OCI-LY1 (cell line): ENCODE results near the gene GNRHR.

Experiments used
- H2AFZ ChIP-seq: fragments of 200-600 bp; sonication (generic), shearing (Covaris generic); 2 replicates; pipeline ENCODE4 v1.6.0; 2014; ENCODE audit warnings: antibody characterized with exemption, mild to moderate bottlenecking, low read length
- H3F3A ChIP-seq: fragments of 200-600 bp; sonication (generic), shearing (Covaris generic); 2 replicates; pipeline ENCODE4 v1.6.0; 2014; ENCODE audit warnings: mild to moderate bottlenecking, antibody characterized with exemption, low read length, moderate library complexity; ENCODE audit not compliant: insufficient read depth
- H3K27ac ChIP-seq: fragments of 200-600 bp; sonication (generic); 2 replicates; pipeline ENCODE4 v1.5.1; 2014; ENCODE audit warnings: low read length, mixed run types, mild to moderate bottlenecking, low read depth; ENCODE audit not compliant: poor library complexity, severe bottlenecking
- H3K27me3 ChIP-seq: fragments of 200-600 bp; sonication (generic); 2 replicates; pipeline ENCODE4 v1.6.0; 2014; ENCODE audit warnings: antibody characterized with exemption, mild to moderate bottlenecking, low read length, moderate library complexity; ENCODE audit not compliant: insufficient read depth
- H3K36me3 ChIP-seq: fragments of 200-600 bp; sonication (generic); 2 replicates; pipeline ENCODE4 v1.6.1; 2014; ENCODE audit warnings: mild to moderate bottlenecking, antibody characterized with exemption, low read length, moderate library complexity, mixed read lengths; ENCODE audit not compliant: insufficient read depth
- H3K4me1 ChIP-seq: fragments of 200-600 bp; sonication (generic); 2 replicates; pipeline ENCODE4 v1.5.1; 2014; ENCODE audit warnings: mild to moderate bottlenecking, low read length, moderate library complexity; ENCODE audit not compliant: insufficient read depth, severe bottlenecking
- H3K4me2 ChIP-seq: fragments of 200-600 bp; sonication (generic), shearing (Covaris generic); 2 replicates; pipeline ENCODE4 v1.6.1; 2014; ENCODE audit warnings: low read length
- H3K4me3 ChIP-seq: fragments of 200-600 bp; sonication (generic); 2 replicates; pipeline ENCODE4 v1.5.1; 2014; ENCODE audit warnings: low read length, low read depth, mild to moderate bottlenecking, mixed read lengths; ENCODE audit not compliant: poor library complexity, severe bottlenecking
- H3K79me2 ChIP-seq: fragments of 200-600 bp; shearing (Covaris generic); 2 replicates; pipeline ENCODE4 v1.6.1; 2016; ENCODE audit warnings: mixed run types, low read length, mixed read lengths; ENCODE audit not compliant: insufficient read depth
- H3K9ac ChIP-seq: fragments of 200-600 bp; sonication (generic), shearing (Covaris generic); 2 replicates; pipeline ENCODE4 v1.6.1; 2014; ENCODE audit warnings: mild to moderate bottlenecking, low read length, mixed read lengths
- H3K9me2 ChIP-seq: fragments of 200-600 bp; sonication (generic), shearing (Covaris generic); 2 replicates; pipeline ENCODE4 v1.6.1; 2014; ENCODE audit warnings: low read depth, mild to moderate bottlenecking, low read length, mixed read lengths
- H3K9me3 ChIP-seq: fragments of 200-600 bp; shearing (Covaris generic); 2 replicates; pipeline ENCODE4 v1.6.1; 2014; ENCODE audit warnings: low read length, mixed read lengths
- H4K20me1 ChIP-seq: fragments of 200-600 bp; sonication (generic), shearing (Covaris generic); 2 replicates; pipeline ENCODE4 v1.6.0; 2016; ENCODE audit warnings: mild to moderate bottlenecking, low read length; ENCODE audit not compliant: insufficient read depth
- EZH2 ChIP-seq: fragments of 200-600 bp; sonication (generic), shearing (Covaris generic); IDR thresholded peaks from 2 replicates; pipeline ENCODE4 v1.8.0; 2017; ENCODE audit warnings: borderline replicate concordance, mixed run types, mild to moderate bottlenecking, antibody characterized with exemption, low read length, moderate library complexity, mixed read lengths
- TF ChIP-seq, protein P1 (sequence below): fragments of 200-600 bp; sonication (generic), shearing (Covaris generic); IDR thresholded peaks from 2 replicates; pipeline ENCODE4 v1.5.1; 2017; ENCODE audit warnings: mild to moderate bottlenecking, antibody characterized with exemption, low read length, moderate library complexity, mixed read lengths

The GNRHR gene

DNA sequence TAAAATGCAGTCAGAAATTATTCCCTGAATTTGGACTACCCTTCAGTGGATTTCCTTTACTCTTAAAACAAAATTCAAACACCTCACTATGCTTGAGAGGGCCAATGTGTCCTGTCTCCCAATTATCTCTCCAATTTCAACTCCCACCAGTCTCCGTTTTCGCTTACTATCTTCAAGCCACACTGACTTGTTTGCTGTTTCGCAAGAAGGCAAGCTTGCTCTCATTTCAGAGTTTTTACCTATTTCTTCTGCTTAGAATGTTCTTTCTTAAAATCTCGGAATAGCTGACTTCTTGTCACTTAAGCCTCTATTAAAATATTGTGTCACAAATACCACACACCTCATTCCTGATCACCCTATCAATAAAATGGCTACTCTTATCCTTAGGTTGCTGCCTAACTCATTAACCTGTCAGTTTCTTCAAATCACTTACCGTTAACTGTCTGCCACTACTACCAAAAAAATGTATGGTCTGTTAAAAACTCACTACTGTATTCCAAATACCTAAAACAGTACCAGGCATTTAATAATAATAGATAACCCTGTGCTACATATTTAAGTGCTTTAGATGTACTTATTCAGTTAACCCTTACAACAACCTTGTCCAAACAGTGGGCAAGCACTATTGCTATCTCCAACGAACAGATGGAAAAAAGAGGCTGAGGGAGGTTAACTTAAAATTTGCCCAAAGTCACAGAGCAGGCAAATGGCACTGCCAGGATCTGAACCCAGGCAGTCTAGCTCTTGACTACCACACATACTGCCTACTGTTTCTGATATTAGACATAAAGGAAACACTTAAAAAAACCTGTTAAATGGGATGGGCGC, 56.1 kb downstream of the GNRHR start:
- no peak for TF ChIP-seq EZH2
- TF ChIP-seq, protein P1, sequence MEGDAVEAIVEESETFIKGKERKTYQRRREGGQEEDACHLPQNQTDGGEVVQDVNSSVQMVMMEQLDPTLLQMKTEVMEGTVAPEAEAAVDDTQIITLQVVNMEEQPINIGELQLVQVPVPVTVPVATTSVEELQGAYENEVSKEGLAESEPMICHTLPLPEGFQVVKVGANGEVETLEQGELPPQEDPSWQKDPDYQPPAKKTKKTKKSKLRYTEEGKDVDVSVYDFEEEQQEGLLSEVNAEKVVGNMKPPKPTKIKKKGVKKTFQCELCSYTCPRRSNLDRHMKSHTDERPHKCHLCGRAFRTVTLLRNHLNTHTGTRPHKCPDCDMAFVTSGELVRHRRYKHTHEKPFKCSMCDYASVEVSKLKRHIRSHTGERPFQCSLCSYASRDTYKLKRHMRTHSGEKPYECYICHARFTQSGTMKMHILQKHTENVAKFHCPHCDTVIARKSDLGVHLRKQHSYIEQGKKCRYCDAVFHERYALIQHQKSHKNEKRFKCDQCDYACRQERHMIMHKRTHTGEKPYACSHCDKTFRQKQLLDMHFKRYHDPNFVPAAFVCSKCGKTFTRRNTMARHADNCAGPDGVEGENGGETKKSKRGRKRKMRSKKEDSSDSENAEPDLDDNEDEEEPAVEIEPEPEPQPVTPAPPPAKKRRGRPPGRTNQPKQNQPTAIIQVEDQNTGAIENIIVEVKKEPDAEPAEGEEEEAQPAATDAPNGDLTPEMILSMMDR: no peak
- 0 out of 2 replicates have a peak overlapping the region, but pooled peaks have one; percentile 6 for H3K4me2 ChIP-seq

DNA sequence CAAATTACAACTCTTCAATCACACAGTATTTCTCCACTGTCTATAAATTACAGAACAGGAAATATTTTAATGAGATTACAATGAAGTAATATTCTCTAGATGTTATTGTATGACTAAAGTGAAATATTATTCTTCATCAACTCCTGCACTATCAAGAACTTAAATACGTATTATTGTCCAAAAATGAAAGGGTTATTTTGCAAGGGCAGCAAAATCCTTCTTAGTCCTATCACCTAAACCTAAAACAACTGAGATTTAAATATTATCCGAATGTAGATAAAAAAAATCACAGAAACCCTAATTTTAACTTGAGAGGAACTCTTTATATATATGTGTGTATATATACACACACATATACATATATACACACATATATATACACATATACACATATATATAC, 58.1 kb downstream of the GNRHR start:
- Histone ChIP-seq H3K4me1 (peaks cover 14% of the 10 kb centered on the region), H3K36me3 (peaks cover 39% of the 10 kb centered on the region), H3K9ac (no peak overlapping the region), H3K79me2 (peaks cover 44% of the 10 kb centered on the region), H3K4me2 (no peak overlapping the region), H4K20me1 (no peaks in the 10 kb centered on the region), H2AFZ (no peak overlapping the region), H3K27me3 (no peaks in the 10 kb centered on the region), H3F3A (no peaks in the 10 kb centered on the region), H3K9me3 (0 out of 2 replicates have a peak, but pooled peaks cover 3% of the 10 kb centered on the region), H3K27ac (no peak overlapping the region), H3K4me3 (no peak overlapping the region), H3K9me2 (no peaks in the 10 kb centered on the region)
- TF ChIP-seq, protein P1: no peak
- TF ChIP-seq EZH2: no peak

More for the DNA sequence above, 56.1 kb downstream of the GNRHR start:
- no peaks in the 10 kb centered on the region for H3K9me2 ChIP-seq
- peaks cover 28% of the 10 kb centered on the region for H3K4me1 ChIP-seq
- H3K9me3 ChIP-seq: no peaks in the 10 kb centered on the region
- H3K79me2 ChIP-seq: peaks cover 54% of the 10 kb centered on the region
- H2AFZ ChIP-seq: no peak overlapping the region
- 0 out of 2 replicates have a peak, but pooled peaks cover 7% of the 10 kb centered on the region for H3F3A ChIP-seq
- H3K27me3 ChIP-seq: no peaks in the 10 kb centered on the region
- no peak overlapping the region for H3K9ac ChIP-seq
- peaks cover 20% of the 10 kb centered on the region for H3K36me3 ChIP-seq
- H3K4me3 ChIP-seq: no peak overlapping the region
- no peaks in the 10 kb centered on the region for H4K20me1 ChIP-seq
- no peak overlapping the region for H3K27ac ChIP-seq

DNA sequence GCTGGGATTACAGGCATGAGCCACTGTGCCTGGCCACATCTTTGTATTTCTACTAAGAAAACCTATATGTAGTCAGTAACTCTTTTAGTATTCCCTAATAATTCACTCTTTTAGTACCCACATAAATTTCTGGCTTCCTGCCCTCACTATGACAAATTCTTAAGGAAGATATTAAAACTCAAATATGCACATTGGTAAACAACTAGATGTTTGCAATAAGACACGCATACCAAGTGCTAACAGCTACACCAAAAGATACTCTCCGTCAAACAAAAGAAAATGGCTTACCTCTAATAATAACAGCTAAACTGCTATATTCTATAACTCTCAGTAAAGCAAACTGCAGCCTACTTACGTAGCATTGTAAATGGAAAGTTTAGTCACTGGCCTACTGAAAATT, 59.5 kb downstream of the GNRHR start:
- H3F3A ChIP-seq: no peaks in the 10 kb centered on the region
- no peak overlapping the region for H2AFZ ChIP-seq
- H3K4me3 ChIP-seq: no peak overlapping the region
- H3K36me3 ChIP-seq: peaks cover 52% of the 10 kb centered on the region
- H3K9me2 ChIP-seq: no peaks in the 10 kb centered on the region
- 0 out of 2 replicates have a peak, but pooled peaks cover 3% of the 10 kb centered on the region for H3K9me3 ChIP-seq
- H3K4me1 ChIP-seq: peaks cover 7% of the 10 kb centered on the region
- no peak overlapping the region for H3K27ac ChIP-seq
- no peaks in the 10 kb centered on the region for H4K20me1 ChIP-seq
- peaks cover 32% of the 10 kb centered on the region for H3K79me2 ChIP-seq
- no peaks in the 10 kb centered on the region for H3K27me3 ChIP-seq
- H3K4me2 ChIP-seq: no peak overlapping the region
- TF ChIP-seq EZH2: no peak
- TF ChIP-seq, protein P1: no peak
- no peak overlapping the region for H3K9ac ChIP-seq
